H9 (cell line): ENCODE results near the gene EFNB2. TPM values are rescaled to one million over a fixed set of nuclear protein-coding genes. Genes with fewer than 3 reads are reported as not detected.
A peak's percentile ranks its signal among the peaks of the same experiment; 100 is the strongest.

Experiments
- DNase-seq: peaks from one replicate; pipeline ENCODE4 v3.0.0-alpha.2; 2017
- H2AFZ ChIP-seq: one replicate; pipeline ENCODE4 v1.6.1; 2013; ENCODE audit warnings: mild to moderate bottlenecking, low read length, control low read depth, moderate library complexity
- H2AK5ac ChIP-seq: 2 replicates; pipeline ENCODE4 v1.6.1; 2013; ENCODE audit warnings: low read length, control low read depth, mixed read lengths; ENCODE audit not compliant: insufficient read length
- H2BK120ac ChIP-seq: one replicate; pipeline ENCODE4 v1.6.1; 2013; ENCODE audit warnings: low read depth, mild to moderate bottlenecking, low read length, control low read depth, inconsistent platforms; ENCODE audit not compliant: poor library complexity, severe bottlenecking
- H2BK12ac ChIP-seq: 2 replicates; pipeline ENCODE4 v1.6.1; 2013; ENCODE audit warnings: low read length, control low read depth, mixed read lengths, low read depth; ENCODE audit not compliant: insufficient read length
- H2BK15ac ChIP-seq: 2 replicates; pipeline ENCODE4 v1.6.1; 2013; ENCODE audit warnings: low read depth, low read length, control low read depth
- H2BK20ac ChIP-seq: one replicate; pipeline ENCODE4 v1.6.1; 2013; ENCODE audit warnings: low read depth, mild to moderate bottlenecking, low read length, control low read depth, inconsistent platforms; ENCODE audit not compliant: poor library complexity, severe bottlenecking
- H2BK5ac ChIP-seq: 2 replicates; pipeline ENCODE4 v1.6.1; 2013; ENCODE audit warnings: low read length, control low read depth, mixed read lengths; ENCODE audit not compliant: insufficient read length
- H3K14ac ChIP-seq: 2 replicates; pipeline ENCODE4 v1.6.1; 2013; ENCODE audit warnings: low read length, control low read depth; ENCODE audit not compliant: insufficient read depth
- H3K18ac ChIP-seq: 2 replicates; pipeline ENCODE4 v1.6.1; 2013; ENCODE audit warnings: low read depth, mild to moderate bottlenecking, mixed read lengths, low read length, control low read depth; ENCODE audit not compliant: insufficient read length
- H3K23ac ChIP-seq: 2 replicates; pipeline ENCODE4 v1.6.1; 2013; ENCODE audit warnings: low read length, control low read depth, mixed read lengths, low read depth; ENCODE audit not compliant: insufficient read length
- H3K23me2 ChIP-seq: 2 replicates; pipeline ENCODE4 v1.6.1; 2013; ENCODE audit warnings: low read depth, mild to moderate bottlenecking, mixed read lengths, low read length, control low read depth; ENCODE audit not compliant: insufficient read length, poor library complexity, severe bottlenecking
- H3K27ac ChIP-seq: 2 replicates; pipeline ENCODE4 v1.5.1; 2013; ENCODE audit warnings: low read length, control low read depth, mixed read lengths, low read depth; ENCODE audit not compliant: insufficient read length
- H3K27me3 ChIP-seq: 2 replicates; pipeline ENCODE4 v1.6.1; 2013; ENCODE audit warnings: low read length, control low read depth, inconsistent platforms; ENCODE audit not compliant: insufficient read depth
- H3K4ac ChIP-seq: 2 replicates; pipeline ENCODE4 v1.6.1; 2013; ENCODE audit warnings: low read depth, mild to moderate bottlenecking, control low read depth, inconsistent platforms, low read length, moderate library complexity
- H3K4me1 ChIP-seq: 2 replicates; pipeline ENCODE4 v1.6.1; 2013; ENCODE audit warnings: low read length, control low read depth, inconsistent platforms; ENCODE audit not compliant: insufficient read depth
- H3K4me2 ChIP-seq: 2 replicates; pipeline ENCODE4 v1.6.1; 2013; ENCODE audit warnings: low read length, control low read depth, mixed read lengths; ENCODE audit not compliant: insufficient read length, insufficient read depth
- H3K56ac ChIP-seq: 2 replicates; pipeline ENCODE4 v1.6.1; 2013; ENCODE audit warnings: low read depth, mild to moderate bottlenecking, mixed read lengths, low read length, control low read depth; ENCODE audit not compliant: insufficient read length
- H3K79me1 ChIP-seq: 2 replicates; pipeline ENCODE4 v1.6.1; 2013; ENCODE audit warnings: low read depth, mild to moderate bottlenecking, moderate library complexity, low read length, control low read depth, inconsistent platforms; ENCODE audit not compliant: insufficient read depth, poor library complexity, severe bottlenecking
- H3K79me2 ChIP-seq: 2 replicates; pipeline ENCODE4 v1.6.1; 2013; ENCODE audit warnings: low read length, control low read depth, inconsistent platforms; ENCODE audit not compliant: insufficient read depth
- H3K9ac ChIP-seq: 2 replicates; pipeline ENCODE4 v1.6.1; 2013; ENCODE audit warnings: low read length, control low read depth, mixed read lengths; ENCODE audit not compliant: insufficient read length; ENCODE audit errors: extremely low read depth
- H3K9me3 ChIP-seq: one replicate; pipeline ENCODE4 v1.6.1; 2013; ENCODE audit warnings: low read depth, low read length, inconsistent platforms; ENCODE audit not compliant: control insufficient read depth
- H3T11ph ChIP-seq: one replicate; pipeline ENCODE4 v1.6.1; 2013; ENCODE audit warnings: mild to moderate bottlenecking, low read length, control low read depth, inconsistent platforms
- H4K20me1 ChIP-seq: one replicate; pipeline ENCODE4 v1.6.1; 2013; ENCODE audit not compliant: control insufficient read depth, insufficient read length, insufficient read depth
- H4K5ac ChIP-seq: 2 replicates; pipeline ENCODE4 v1.6.1; 2013; ENCODE audit warnings: low read depth, mild to moderate bottlenecking, mixed read lengths, low read length, control low read depth; ENCODE audit not compliant: insufficient read length
- H4K8ac ChIP-seq: replicated peaks from 2 replicates; pipeline ENCODE4 v1.6.1; 2013; ENCODE audit warnings: low read length, control low read depth, mixed read lengths, low read depth; ENCODE audit not compliant: insufficient read length
- H4K91ac ChIP-seq: 2 replicates; pipeline ENCODE4 v1.6.1; 2013; ENCODE audit warnings: low read depth, mild to moderate bottlenecking, moderate library complexity, mixed read lengths, low read length, control low read depth; ENCODE audit not compliant: insufficient read length
- H3K27ac Mint-ChIP-seq, 3 experiments: 2 replicates in 2 of 3; 3 replicates in 1 of 3; pipeline ENCODE4 v1.8.0; 2020 to 2021; ENCODE audit warnings: mixed read lengths in 3 of 3, mild to moderate bottlenecking in 1 of 3, moderate library complexity in 1 of 3
- H3K27me3 Mint-ChIP-seq: 2 replicates; pipeline ENCODE4 v1.8.0; 2021; ENCODE audit warnings: low read depth, mild to moderate bottlenecking, moderate library complexity, mixed read lengths
- H3K36me3 Mint-ChIP-seq, 3 experiments: 2 replicates in 2 of 3; 3 replicates in 1 of 3; pipeline ENCODE4 v1.8.0; 2020 to 2021; ENCODE audit warnings: low read depth in 3 of 3, mixed read lengths in 3 of 3; ENCODE audit not compliant: insufficient read depth in 1 of 3
- H3K4me1 Mint-ChIP-seq, 2 experiments: 2 replicates each; pipeline ENCODE4 v1.8.0; 2020; ENCODE audit warnings: mixed read lengths in 2 of 2
- H3K4me3 Mint-ChIP-seq, 2 experiments: 2 replicates in 1 of 2; 3 replicates in 1 of 2; pipeline ENCODE4 v1.8.0; 2020 to 2021; ENCODE audit warnings: mild to moderate bottlenecking in 2 of 2, mixed read lengths in 2 of 2, moderate library complexity in 1 of 2
- H3K9me3 Mint-ChIP-seq, 2 experiments: 2 replicates in 1 of 2; 3 replicates in 1 of 2; pipeline ENCODE4 v1.8.0; 2020; ENCODE audit warnings: mild to moderate bottlenecking in 2 of 2, mixed read lengths in 2 of 2, moderate library complexity in 1 of 2
- WGBS: extraction: QIAGEN DNeasy Blood & Tissue Kit; methylation state at CpG from one replicate; pipeline ENCODE4 v1.1.7; 2013; ENCODE audit warnings: missing lambda C conversion rate, low lambda C conversion rate, mixed read lengths; ENCODE audit not compliant: insufficient read length; ENCODE audit errors: extremely low coverage; 5-methylcytosine and 5-hydroxymethylcytosine counted together
- total RNA-seq: library from RNA; stranded (reverse); gene quantifications from 2 replicates; pipeline ENCODE4 v1.2.1, GENCODE V29; 2021
- TF ChIP-seq, protein P1 (sequence below): fragments of 200-600 bp; sonication (generic); conservative IDR thresholded peaks from 3 replicates; pipeline ENCODE4 v1.8.0; 2021; ENCODE audit warnings: antibody characterized with exemption, mild to moderate bottlenecking

EFNB2 gene
- total RNA-seq, 1 experiment from 2014 or later, result 12.7 TPM

DNA sequence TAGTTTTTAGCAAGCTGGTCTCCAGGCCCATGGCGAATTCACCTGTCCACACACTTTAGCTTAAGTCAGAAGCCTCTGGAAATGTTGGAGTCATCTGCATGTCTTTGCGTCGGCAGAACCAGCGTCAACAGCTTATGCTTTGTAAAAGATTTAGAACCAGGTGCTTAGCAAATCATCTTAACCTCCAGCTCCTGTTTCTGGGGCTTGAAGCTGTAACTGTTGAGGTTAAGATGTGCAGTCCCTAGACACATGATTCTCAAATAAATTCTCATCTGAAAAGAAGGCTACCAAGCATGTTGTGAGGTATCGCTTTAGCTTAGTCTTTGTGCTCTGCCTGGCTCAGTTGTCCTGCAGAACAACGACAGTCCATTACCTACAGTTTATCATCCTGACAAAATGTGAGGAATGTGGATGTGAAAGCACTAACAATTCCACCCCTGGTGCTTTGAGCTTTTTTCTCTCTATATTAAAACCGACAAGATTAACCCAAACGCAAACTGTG is 4.4 kb downstream of the EFNB2 start:
- Mint-ChIP-seq H3K9me3 (no peaks in the 10 kb centered on the region; a peak in 1 of 5 replicates), H3K27ac (no peak overlapping the region), H3K36me3 (no peaks in the 10 kb centered on the region), H3K27me3 (peaks cover 31% of the 10 kb centered on the region), H3K4me3 (peak overlapping the region in 1 of 2 experiments; percentile 35; a peak in 1 of 5 replicates), H3K4me1 (peaks cover 71 to 76% of the 10 kb centered on the region in 2 experiments)
- Histone ChIP-seq H3K79me1 (no peaks in the 10 kb centered on the region), H3K9me3 (no peaks in the 10 kb centered on the region), H2BK5ac (no peak overlapping the region), H4K8ac (no peak overlapping the region), H3K14ac (no peak overlapping the region), H3K23ac (no peak overlapping the region), H2BK12ac (no peak overlapping the region), H3T11ph (no peak overlapping the region), H3K4ac (no peak overlapping the region), H2BK20ac (no peak overlapping the region), H3K27ac (no peak overlapping the region), H2AK5ac (no peak overlapping the region), H3K56ac (no peak overlapping the region), H3K4me1 (peaks cover 30% of the 10 kb centered on the region), H3K9ac (no peak overlapping the region), H4K91ac (no peak overlapping the region), H3K4me2 (peak overlapping the region; percentile 26), H2BK120ac (no peak overlapping the region), H4K20me1 (no peaks in the 10 kb centered on the region), H3K79me2 (peaks cover 3% of the 10 kb centered on the region; the same call in 1 of the 2 replicates), H2BK15ac (no peak overlapping the region), H2AFZ (no peak overlapping the region), H4K5ac (no peak overlapping the region), H3K23me2 (peaks cover 16% of the 10 kb centered on the region), H3K27me3 (peaks cover 5% of the 10 kb centered on the region; the same call in 1 of the 2 replicates), H3K18ac (no peak overlapping the region)
- no peak for DNase-seq
- WGBS, result no CpG with 5 or more reads among the region's 8 CpGs
- TF ChIP-seq, protein P1, sequence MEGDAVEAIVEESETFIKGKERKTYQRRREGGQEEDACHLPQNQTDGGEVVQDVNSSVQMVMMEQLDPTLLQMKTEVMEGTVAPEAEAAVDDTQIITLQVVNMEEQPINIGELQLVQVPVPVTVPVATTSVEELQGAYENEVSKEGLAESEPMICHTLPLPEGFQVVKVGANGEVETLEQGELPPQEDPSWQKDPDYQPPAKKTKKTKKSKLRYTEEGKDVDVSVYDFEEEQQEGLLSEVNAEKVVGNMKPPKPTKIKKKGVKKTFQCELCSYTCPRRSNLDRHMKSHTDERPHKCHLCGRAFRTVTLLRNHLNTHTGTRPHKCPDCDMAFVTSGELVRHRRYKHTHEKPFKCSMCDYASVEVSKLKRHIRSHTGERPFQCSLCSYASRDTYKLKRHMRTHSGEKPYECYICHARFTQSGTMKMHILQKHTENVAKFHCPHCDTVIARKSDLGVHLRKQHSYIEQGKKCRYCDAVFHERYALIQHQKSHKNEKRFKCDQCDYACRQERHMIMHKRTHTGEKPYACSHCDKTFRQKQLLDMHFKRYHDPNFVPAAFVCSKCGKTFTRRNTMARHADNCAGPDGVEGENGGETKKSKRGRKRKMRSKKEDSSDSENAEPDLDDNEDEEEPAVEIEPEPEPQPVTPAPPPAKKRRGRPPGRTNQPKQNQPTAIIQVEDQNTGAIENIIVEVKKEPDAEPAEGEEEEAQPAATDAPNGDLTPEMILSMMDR, result no peak
